Natural killer cell (primary cell): ENCODE results near the gene LOXL1. TPM values are rescaled to one million over a fixed set of nuclear protein-coding genes. Genes with fewer than 3 reads are reported as not detected.

Experiments used
- ATAC-seq, 3 donors: fragments of 150-1000 bp in 2 of 3; fragments of 200-7000 bp in 1 of 3; cut with Tn5 transposase; 1 replicate in 1 of 3; 2 replicates in 2 of 3; pipeline ENCODE4 v1.10.0; 2021; ENCODE audit warnings: mild to moderate bottlenecking in 2 of 3, moderate library complexity in 2 of 3
- DNase-seq, 2 donors: peaks; one replicate each; pipeline versions ENCODE4 v3.0.0 to v3.0.0-alpha.2; 2013 to 2021; ENCODE audit warnings: mixed read lengths in 1 of 2
- H3K27ac ChIP-seq: one replicate; pipeline ENCODE4 v1.5.1; 2013; ENCODE audit warnings: mild to moderate bottlenecking, low read length
- H3K27me3 ChIP-seq: one replicate; pipeline ENCODE4 v1.6.1; 2013; ENCODE audit warnings: low read length; ENCODE audit not compliant: control insufficient read depth, insufficient read depth
- H3K36me3 ChIP-seq: one replicate; pipeline ENCODE4 v1.6.1; 2013; ENCODE audit warnings: low read length; ENCODE audit not compliant: control insufficient read depth, insufficient read depth
- H3K4me1 ChIP-seq: one replicate; pipeline ENCODE4 v1.6.1; 2013; ENCODE audit warnings: low read length; ENCODE audit not compliant: control insufficient read depth, insufficient read depth
- H3K4me3 ChIP-seq: one replicate; pipeline ENCODE4 v1.5.1; 2013; ENCODE audit warnings: low read length
- H3K9me3 ChIP-seq: one replicate; pipeline ENCODE4 v1.6.1; 2013; ENCODE audit warnings: low read length; ENCODE audit not compliant: control insufficient read depth, insufficient read depth
- H3K27ac Mint-ChIP-seq, 2 donors: one replicate each; pipeline ENCODE4 v1.8.0; 2022; ENCODE audit warnings: mild to moderate bottlenecking in 2 of 2, mixed read lengths in 2 of 2, moderate library complexity in 1 of 2
- H3K27me3 Mint-ChIP-seq, 2 donors: one replicate each; pipeline ENCODE4 v1.8.0; 2022; ENCODE audit warnings: low read depth in 2 of 2, mixed read lengths in 2 of 2
- H3K36me3 Mint-ChIP-seq: one replicate; pipeline ENCODE4 v1.8.0; 2022; ENCODE audit warnings: mixed read lengths
- H3K4me1 Mint-ChIP-seq, 2 donors: one replicate each; pipeline ENCODE4 v1.8.0; 2022; ENCODE audit warnings: mixed read lengths in 2 of 2
- H3K4me3 Mint-ChIP-seq: one replicate; pipeline ENCODE4 v1.8.0; 2022; ENCODE audit warnings: mild to moderate bottlenecking, moderate library complexity, mixed read lengths
- H3K9me3 Mint-ChIP-seq, 2 donors: one replicate each; pipeline ENCODE4 v1.8.0; 2022; ENCODE audit warnings: mixed read lengths in 2 of 2
- WGBS: methylation state at CpG from one replicate; pipeline ENCODE4 v1.1.7; 2013; ENCODE audit warnings: missing lambda C conversion rate; ENCODE audit not compliant: insufficient coverage; 5-methylcytosine and 5-hydroxymethylcytosine counted together
- intact Hi-C: fragments of 100-400 bp; cut with micrococcal nuclease; formaldehyde crosslinking; loops from one replicate; pipeline ENCODE4 v1.14.2; 2022
- total RNA-seq, 4 donors: library from RNA; stranded (reverse); fragments of 120-200 nt in 1 of 4; gene quantifications; one replicate each; pipeline versions ENCODE4 v1.2.3 to v1.2.4, GENCODE V29; 2013 to 2022
- TF ChIP-seq, protein P1 (sequence below): fragments of 200-600 bp; IDR thresholded peaks from one replicate; pipeline ENCODE4 v1.8.0; 2022; ENCODE audit warnings: antibody characterized with exemption

The LOXL1 gene
- total RNA-seq, 3 donors from 2014 or later (not counting 1 experiment from before 2014, with no cell fraction given): 1.1 to 1.4 (median 1.3) TPM

GRCh38 chr15:73952913-73953750 lies 26.9 kb downstream of the LOXL1 start:
- Mint-ChIP-seq H3K36me3 (no peaks in the 10 kb centered on the region), H3K4me3 (no peak overlapping the region), H3K4me1 (peaks cover 17 to 20% of the 10 kb centered on the region in 2 donors), H3K9me3 (no peaks in the 10 kb centered on the region), H3K27ac (no peak overlapping the region), H3K27me3 (peaks cover 4 to 10% of the 10 kb centered on the region in 2 donors)
- no peaks in the 10 kb centered on the region for H3K36me3 ChIP-seq
- H3K4me3 ChIP-seq: no peak overlapping the region
- no peaks in the 10 kb centered on the region for H3K27me3 ChIP-seq
- no peaks in the 10 kb centered on the region for H3K9me3 ChIP-seq
- TF ChIP-seq, protein P1, sequence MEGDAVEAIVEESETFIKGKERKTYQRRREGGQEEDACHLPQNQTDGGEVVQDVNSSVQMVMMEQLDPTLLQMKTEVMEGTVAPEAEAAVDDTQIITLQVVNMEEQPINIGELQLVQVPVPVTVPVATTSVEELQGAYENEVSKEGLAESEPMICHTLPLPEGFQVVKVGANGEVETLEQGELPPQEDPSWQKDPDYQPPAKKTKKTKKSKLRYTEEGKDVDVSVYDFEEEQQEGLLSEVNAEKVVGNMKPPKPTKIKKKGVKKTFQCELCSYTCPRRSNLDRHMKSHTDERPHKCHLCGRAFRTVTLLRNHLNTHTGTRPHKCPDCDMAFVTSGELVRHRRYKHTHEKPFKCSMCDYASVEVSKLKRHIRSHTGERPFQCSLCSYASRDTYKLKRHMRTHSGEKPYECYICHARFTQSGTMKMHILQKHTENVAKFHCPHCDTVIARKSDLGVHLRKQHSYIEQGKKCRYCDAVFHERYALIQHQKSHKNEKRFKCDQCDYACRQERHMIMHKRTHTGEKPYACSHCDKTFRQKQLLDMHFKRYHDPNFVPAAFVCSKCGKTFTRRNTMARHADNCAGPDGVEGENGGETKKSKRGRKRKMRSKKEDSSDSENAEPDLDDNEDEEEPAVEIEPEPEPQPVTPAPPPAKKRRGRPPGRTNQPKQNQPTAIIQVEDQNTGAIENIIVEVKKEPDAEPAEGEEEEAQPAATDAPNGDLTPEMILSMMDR: no peak
- no peak for DNase-seq
- H3K4me1 ChIP-seq: peaks cover 21% of the 10 kb centered on the region
- no peak for ATAC-seq
- intact Hi-C loops: no loop called here
- 93% methylated on average over 10 of the region's 10 CpGs for WGBS
- H3K27ac ChIP-seq: no peak overlapping the region

DNA sequence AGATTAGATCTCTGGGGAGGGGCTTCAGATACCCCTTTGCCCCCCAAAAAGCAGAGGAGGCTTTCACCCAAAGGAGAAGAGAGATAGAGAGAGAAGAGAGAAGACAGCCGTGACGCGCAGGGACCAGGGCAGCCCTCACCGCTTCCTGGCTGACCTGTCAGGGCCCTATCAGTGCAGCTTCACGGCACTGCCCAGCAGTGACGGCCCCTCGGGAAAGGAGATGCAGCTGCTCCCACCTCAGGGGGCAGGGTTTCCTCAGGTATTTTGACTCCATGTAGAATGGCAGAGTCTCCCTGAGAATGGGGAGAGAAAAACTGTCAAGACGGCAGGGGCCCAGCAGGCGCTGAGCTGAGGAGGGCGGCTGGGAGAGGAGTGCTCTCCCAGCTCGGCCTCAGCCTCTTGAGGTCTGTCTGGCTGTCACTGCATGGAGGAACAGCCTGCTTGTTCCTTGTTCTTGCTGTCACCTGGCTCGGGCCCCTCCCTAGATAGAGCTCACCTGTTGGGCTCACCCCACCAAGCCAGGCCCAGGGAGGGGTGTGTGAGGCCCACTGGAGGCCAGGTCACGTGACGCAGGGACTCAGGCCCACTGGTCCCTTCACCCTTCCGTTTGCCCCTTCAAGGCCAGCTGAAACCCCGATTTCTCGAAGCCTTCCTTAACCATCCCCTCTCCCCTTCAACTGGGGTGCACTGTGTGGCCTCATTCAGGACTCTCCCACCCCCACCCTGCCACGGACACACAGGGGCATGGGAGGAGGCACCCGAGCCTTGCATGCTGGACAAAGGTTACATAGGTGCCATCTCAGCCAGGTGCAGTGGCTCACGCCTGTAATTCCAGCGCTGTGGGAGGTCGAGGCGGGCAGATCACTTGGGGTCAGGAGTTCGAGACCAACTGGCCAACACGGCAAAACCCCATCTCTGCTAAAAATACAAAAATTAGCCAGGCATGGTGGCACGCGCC lies 28.2 kb downstream of the LOXL1 start:
- Histone ChIP-seq H3K9me3 (no peaks in the 10 kb centered on the region), H3K36me3 (no peaks in the 10 kb centered on the region), H3K4me3 (no peak overlapping the region), H3K27ac (no peak overlapping the region), H3K4me1 (peaks cover 28% of the 10 kb centered on the region), H3K27me3 (no peaks in the 10 kb centered on the region)
- no peak overlapping the region for H3K4me3 Mint-ChIP-seq
- no peak overlapping the region for H3K27ac Mint-ChIP-seq
- 89% methylated on average over 27 of the region's 27 CpGs for WGBS
- peaks cover 4 to 10% of the 10 kb centered on the region in 2 donors for H3K27me3 Mint-ChIP-seq
- DNase-seq: no peak
- TF ChIP-seq, protein P1: no peak
- H3K4me1 Mint-ChIP-seq: peaks cover 22 to 28% of the 10 kb centered on the region in 2 donors
- no peaks in the 10 kb centered on the region for H3K9me3 Mint-ChIP-seq
- ATAC-seq: no peak
- intact Hi-C loops: no loop called here
- no peaks in the 10 kb centered on the region for H3K36me3 Mint-ChIP-seq

DNA sequence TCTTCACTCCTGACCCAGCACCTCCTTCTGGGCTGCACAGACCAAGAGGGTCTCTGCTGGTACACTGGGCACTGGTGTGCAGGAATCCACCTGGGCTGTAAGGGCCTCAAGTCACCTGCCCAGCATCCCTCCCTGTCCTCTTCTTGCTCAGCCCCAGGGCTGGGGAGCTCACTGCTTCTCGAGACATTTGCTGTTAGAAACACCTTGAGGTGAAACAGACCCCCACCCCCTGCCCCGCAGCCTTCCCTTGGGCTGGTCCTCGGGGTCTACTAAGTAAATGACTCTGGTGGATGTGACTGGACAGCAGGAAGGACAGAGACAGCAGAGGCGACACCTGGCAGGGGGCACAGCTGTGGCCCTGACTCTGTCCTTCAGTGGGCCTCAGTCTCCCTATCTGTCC lies 29.1 kb downstream of the LOXL1 start:
- H3K4me3 Mint-ChIP-seq: no peak overlapping the region
- ATAC-seq (no peak), DNase-seq (no peak)
- H3K4me1 Mint-ChIP-seq: peaks cover 26 to 32% of the 10 kb centered on the region in 2 donors
- WGBS: 86% methylated on average over 4 of the region's 4 CpGs
- no peak overlapping the region for H3K27ac ChIP-seq
- H3K4me1 ChIP-seq: peaks cover 34% of the 10 kb centered on the region
- H3K36me3 ChIP-seq: no peaks in the 10 kb centered on the region
- H3K27me3 Mint-ChIP-seq: peaks cover 4 to 10% of the 10 kb centered on the region in 2 donors
- intact Hi-C loops: no loop called here
- no peaks in the 10 kb centered on the region for H3K27me3 ChIP-seq
- H3K4me3 ChIP-seq: no peak overlapping the region
- TF ChIP-seq, protein P1: no peak
- H3K27ac Mint-ChIP-seq: no peak overlapping the region
- no peaks in the 10 kb centered on the region for H3K36me3 Mint-ChIP-seq
- H3K9me3 ChIP-seq: no peaks in the 10 kb centered on the region
- no peaks in the 10 kb centered on the region for H3K9me3 Mint-ChIP-seq
